ENCODE data around the gene NATD1.

DNA sequence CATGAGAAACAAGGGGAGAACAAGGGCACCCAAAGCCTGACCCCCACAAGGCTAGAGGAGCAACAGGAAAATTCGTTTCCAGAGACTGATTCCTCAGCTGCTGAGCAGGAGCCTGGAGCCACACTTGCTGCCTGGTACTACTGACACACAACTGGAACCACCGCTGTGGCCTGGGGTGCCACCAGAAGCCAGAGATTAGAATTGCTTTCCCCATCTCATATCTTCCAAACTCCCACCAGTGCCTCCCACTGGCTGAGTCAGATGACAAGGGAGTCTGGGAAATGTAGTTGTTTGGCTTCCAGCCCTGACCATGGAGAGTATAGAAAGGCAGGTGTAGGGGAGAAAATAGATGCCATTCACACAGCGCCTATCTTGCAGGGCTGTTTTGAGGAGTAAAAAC lies 35.1 kb downstream of the NATD1 start:
- TF ChIP-seq, protein P1, sequence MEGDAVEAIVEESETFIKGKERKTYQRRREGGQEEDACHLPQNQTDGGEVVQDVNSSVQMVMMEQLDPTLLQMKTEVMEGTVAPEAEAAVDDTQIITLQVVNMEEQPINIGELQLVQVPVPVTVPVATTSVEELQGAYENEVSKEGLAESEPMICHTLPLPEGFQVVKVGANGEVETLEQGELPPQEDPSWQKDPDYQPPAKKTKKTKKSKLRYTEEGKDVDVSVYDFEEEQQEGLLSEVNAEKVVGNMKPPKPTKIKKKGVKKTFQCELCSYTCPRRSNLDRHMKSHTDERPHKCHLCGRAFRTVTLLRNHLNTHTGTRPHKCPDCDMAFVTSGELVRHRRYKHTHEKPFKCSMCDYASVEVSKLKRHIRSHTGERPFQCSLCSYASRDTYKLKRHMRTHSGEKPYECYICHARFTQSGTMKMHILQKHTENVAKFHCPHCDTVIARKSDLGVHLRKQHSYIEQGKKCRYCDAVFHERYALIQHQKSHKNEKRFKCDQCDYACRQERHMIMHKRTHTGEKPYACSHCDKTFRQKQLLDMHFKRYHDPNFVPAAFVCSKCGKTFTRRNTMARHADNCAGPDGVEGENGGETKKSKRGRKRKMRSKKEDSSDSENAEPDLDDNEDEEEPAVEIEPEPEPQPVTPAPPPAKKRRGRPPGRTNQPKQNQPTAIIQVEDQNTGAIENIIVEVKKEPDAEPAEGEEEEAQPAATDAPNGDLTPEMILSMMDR (IDR thresholded peaks at IDR 0.05 in 2 of 3, conservative IDR thresholded peaks at IDR 0.05 in 1 of 3; ENCODE audit: borderline replicate concordance in 1 of 3, insufficient read depth in 1 of 3, low read depth in 2 of 3, low read length in 2 of 3) = peak in 1 of 3 experiments; percentile 4; a peak in 1 of 6 replicates
- TF ChIP-seq POLR2A (IDR thresholded peaks at IDR 0.05; ENCODE audit: borderline replicate concordance, extremely low read depth, insufficient read depth, insufficient read length) = no peak
